H1 (cell line): Measurements from ENCODE around the gene ITGA6. TPM values are rescaled to one million over a fixed set of nuclear protein-coding genes. Genes with fewer than 3 reads are reported as not detected.

Source experiments
- CTCF ChIA-PET: fragments of 300-600 bp; sonication (Branson Sonifier 250); formaldehyde crosslinking; loops from one replicate; lab custom pipeline; 2021; ENCODE audit not compliant: partially characterized antibody; lab: Charles Lee
- POLR2A ChIA-PET: fragments of 300-600 bp; sonication (Branson Sonifier 250); formaldehyde crosslinking; loops from one replicate; lab custom pipeline; 2021; ENCODE audit warnings: inconsistent platforms; ENCODE audit not compliant: partially characterized antibody; lab: Charles Lee
- DNase-seq, 2 experiments: peaks; one replicate each; pipeline versions ENCODE4 v3.0.0 to v3.0.0-alpha.2; 2010 to 2022; ENCODE audit warnings: low spot score in 2 of 2, low read depth in 1 of 2, mixed read lengths in 1 of 2
- FAIRE-seq: peaks from 2 replicates; lab custom pipeline; 2011; peaks lifted over from hg19 to GRCh38; lab: Jason Lieb, UNC
- H2AFZ ChIP-seq: 2 replicates; pipeline ENCODE4 v1.8.1; 2012; ENCODE audit warnings: low read length, inconsistent platforms
- H2AK5ac ChIP-seq: 2 replicates; pipeline ENCODE4 v1.6.1; 2013; ENCODE audit warnings: low read depth, low read length
- H2BK120ac ChIP-seq: replicated peaks from 2 replicates; pipeline ENCODE3; 2013; ENCODE audit warnings: low read depth, low read length, inconsistent platforms
- H2BK12ac ChIP-seq: 2 replicates; pipeline ENCODE4 v1.6.1; 2013; ENCODE audit warnings: low read depth, low read length
- H2BK15ac ChIP-seq: 2 replicates; pipeline ENCODE4 v1.6.1; 2013; ENCODE audit warnings: low read length
- H2BK20ac ChIP-seq: 2 replicates; pipeline ENCODE4 v1.6.1; 2013; ENCODE audit warnings: low read length
- H2BK5ac ChIP-seq: 2 replicates; pipeline ENCODE4 v1.6.1; 2013; ENCODE audit warnings: low read depth, low read length
- H3K14ac ChIP-seq: 2 replicates; pipeline ENCODE4 v1.6.1; 2013; ENCODE audit warnings: inconsistent platforms; ENCODE audit not compliant: insufficient read length
- H3K18ac ChIP-seq: 2 replicates; pipeline ENCODE4 v1.6.1; 2013; ENCODE audit warnings: low read length; ENCODE audit errors: extremely low read depth
- H3K23ac ChIP-seq: 2 replicates; pipeline ENCODE4 v1.6.1; 2013; ENCODE audit warnings: inconsistent platforms; ENCODE audit not compliant: insufficient read length
- H3K23me2 ChIP-seq: 2 replicates; pipeline ENCODE4 v1.6.1; 2013; ENCODE audit warnings: low read depth, low read length
- H3K27ac ChIP-seq: 2 replicates; pipeline ENCODE4 v1.6.1; 2011; ENCODE audit warnings: low read depth, low read length, inconsistent platforms
- H3K27me3 ChIP-seq, 4 experiments: replicated peaks in 1 of 4; 1 replicate in 1 of 4; 2 replicates in 3 of 4; pipeline versions ENCODE4 v1.6.1 to v1.8.1; 2011 to 2013; ENCODE audit warnings: low read length in 3 of 4, mild to moderate bottlenecking in 3 of 4, inconsistent platforms in 2 of 4, mixed read lengths in 2 of 4, moderate library complexity in 1 of 4; ENCODE audit not compliant: control insufficient read depth in 3 of 4, insufficient read depth in 3 of 4; ENCODE audit errors: extremely low read depth in 1 of 4
- H3K36me3 ChIP-seq, 4 experiments: 2 replicates each; pipeline versions ENCODE4 v1.6.1 to v1.8.1; 2011 to 2013; ENCODE audit warnings: mild to moderate bottlenecking in 4 of 4, low read length in 3 of 4, moderate library complexity in 2 of 4, control low read depth in 1 of 4, inconsistent platforms in 1 of 4; ENCODE audit not compliant: insufficient read depth in 4 of 4, control insufficient read depth in 2 of 4
- H3K4ac ChIP-seq: replicated peaks from 2 replicates; pipeline ENCODE3; 2013; ENCODE audit warnings: low read length, low read depth, mixed read lengths, inconsistent platforms; ENCODE audit not compliant: insufficient read length
- H3K4me1 ChIP-seq, 4 experiments: replicated peaks in 1 of 4; 1 replicate in 1 of 4; 2 replicates in 3 of 4; pipeline versions ENCODE4 v1.6.1 to v1.8.1; 2011 to 2013; ENCODE audit warnings: low read length in 3 of 4, inconsistent platforms in 2 of 4, mixed read lengths in 1 of 4; ENCODE audit not compliant: insufficient read depth in 4 of 4, control insufficient read depth in 3 of 4
- H3K4me2 ChIP-seq, 2 experiments: 2 replicates each; pipeline versions ENCODE4 v1.6.1 to v1.8.1; 2011 to 2013; ENCODE audit warnings: low read depth in 2 of 2, low read length in 2 of 2, control low read depth in 1 of 2, inconsistent platforms in 1 of 2, mild to moderate bottlenecking in 1 of 2; ENCODE audit not compliant: insufficient read depth in 1 of 2
- H3K4me3 ChIP-seq, 4 experiments: fragments of 200-600, 300-600 bp in 1 of 4; sonication (generic), shearing (Covaris generic), sonication (Bioruptor Twin) in 1 of 4; 2 replicates each; pipeline versions ENCODE4 v1.5.1 to v1.8.1; 2011 to 2016; ENCODE audit warnings: low read length in 4 of 4, low read depth in 3 of 4, control low read depth in 2 of 4, inconsistent platforms in 2 of 4, mild to moderate bottlenecking in 2 of 4, mixed read lengths in 1 of 4, moderate library complexity in 1 of 4; ENCODE audit not compliant: insufficient read depth in 2 of 4; ENCODE audit errors: extremely low read depth in 1 of 4
- H3K56ac ChIP-seq: replicated peaks from 2 replicates; pipeline ENCODE3; 2013; ENCODE audit warnings: low read depth, mild to moderate bottlenecking, mixed read lengths, low read length, inconsistent platforms; ENCODE audit not compliant: insufficient read length
- H3K79me1 ChIP-seq: 2 replicates; pipeline ENCODE4 v1.6.1; 2013; ENCODE audit warnings: low read depth, low read length, control low read depth
- H3K79me2 ChIP-seq, 2 experiments: 2 replicates each; pipeline versions ENCODE4 v1.6.1 to v1.8.1; 2012 to 2013; ENCODE audit warnings: low read length in 2 of 2, mild to moderate bottlenecking in 2 of 2, inconsistent platforms in 1 of 2; ENCODE audit not compliant: insufficient read depth in 2 of 2, control insufficient read depth in 1 of 2
- H3K9ac ChIP-seq, 4 experiments: replicated peaks in 1 of 4; 1 replicate in 1 of 4; 2 replicates in 3 of 4; pipeline versions ENCODE4 v1.6.1 to v1.8.1; 2011 to 2013; ENCODE audit warnings: low read depth in 3 of 4, low read length in 3 of 4, control low read depth in 2 of 4, mild to moderate bottlenecking in 2 of 4, moderate library complexity in 2 of 4, inconsistent platforms in 1 of 4; ENCODE audit errors: extremely low read depth in 1 of 4
- H3K9me3 ChIP-seq, 2 experiments: 2 replicates each; pipeline versions ENCODE4 v1.6.1 to v1.8.1; 2012 to 2013; ENCODE audit warnings: mild to moderate bottlenecking in 2 of 2, moderate library complexity in 2 of 2, control low read depth in 1 of 2, inconsistent platforms in 1 of 2, low read depth in 1 of 2, low read length in 1 of 2, mixed read lengths in 1 of 2; ENCODE audit not compliant: insufficient read depth in 2 of 2
- H4K20me1 ChIP-seq, 2 experiments: replicated peaks in 1 of 2; 2 replicates each; pipeline versions ENCODE3 to v1.8.1; 2011 to 2013; ENCODE audit warnings: inconsistent platforms in 2 of 2, low read length in 2 of 2, mild to moderate bottlenecking in 1 of 2; ENCODE audit not compliant: insufficient read depth in 2 of 2, control insufficient read depth in 1 of 2
- H4K5ac ChIP-seq: 2 replicates; pipeline ENCODE4 v1.6.1; 2013; ENCODE audit warnings: low read length, low read depth, mixed read lengths, inconsistent platforms; ENCODE audit not compliant: insufficient read length
- H4K8ac ChIP-seq: 2 replicates; pipeline ENCODE4 v1.8.0; 2013; ENCODE audit warnings: mild to moderate bottlenecking, moderate library complexity, low read length, inconsistent platforms; ENCODE audit not compliant: insufficient read depth; ENCODE audit errors: extremely low read depth
- H4K91ac ChIP-seq: replicated peaks from 2 replicates; pipeline ENCODE3; 2013; ENCODE audit warnings: low read length, mixed read lengths, inconsistent platforms; ENCODE audit not compliant: insufficient read length
- ATF3 ChIP-seq: IDR thresholded peaks from 2 replicates; pipeline ENCODE4 v1.6.1; 2011; ENCODE audit warnings: low read depth, mild to moderate bottlenecking, low read length; ENCODE audit not compliant: insufficient read depth
- CHD2 ChIP-seq: IDR thresholded peaks from 2 replicates; pipeline ENCODE4 v1.6.1; 2012; ENCODE audit warnings: low read length, improper control_type of control experiment
- CTBP2 ChIP-seq: IDR thresholded peaks from 2 replicates; pipeline ENCODE4 v1.7.0; 2011; ENCODE audit warnings: borderline replicate concordance, mild to moderate bottlenecking, moderate library complexity, mixed read lengths, low read length; ENCODE audit not compliant: insufficient read depth, insufficient read length
- E2F6 ChIP-seq: IDR thresholded peaks from 2 replicates; pipeline ENCODE4 v1.6.1; 2012; ENCODE audit warnings: inconsistent platforms
- EZH2 ChIP-seq: fragments of 200-600 bp; sonication (generic); IDR thresholded peaks from 2 replicates; pipeline ENCODE4 v1.7.1; 2012; ENCODE audit warnings: low read depth, mild to moderate bottlenecking, moderate library complexity, low read length, inconsistent platforms; ENCODE audit not compliant: severe bottlenecking
- FOSL1 ChIP-seq: IDR thresholded peaks from 2 replicates; pipeline ENCODE4 v1.6.1; 2011; ENCODE audit warnings: mild to moderate bottlenecking, low read depth, low read length, moderate library complexity; ENCODE audit not compliant: insufficient read depth
- GABPA ChIP-seq: IDR thresholded peaks from 2 replicates; pipeline ENCODE4 v1.6.1; 2011; ENCODE audit warnings: mild to moderate bottlenecking, low read length, moderate library complexity, borderline replicate concordance; ENCODE audit not compliant: insufficient read depth
- HDAC6 ChIP-seq: IDR thresholded peaks from one replicate; pipeline ENCODE4 v1.7.1; 2012; ENCODE audit warnings: low read depth, mild to moderate bottlenecking, inconsistent platforms, low read length, moderate library complexity
- POLR2A ChIP-seq, 2 experiments: IDR thresholded peaks; 1 replicate in 1 of 2; 2 replicates in 1 of 2; pipeline ENCODE4 v1.6.1; 2011; ENCODE audit warnings: low read depth in 2 of 2, low read length in 2 of 2, mild to moderate bottlenecking in 2 of 2; ENCODE audit errors: control extremely low read depth in 1 of 2
- SP1 ChIP-seq: IDR thresholded peaks from 2 replicates; pipeline ENCODE4 v1.6.1; 2011; ENCODE audit warnings: low read depth, low read length
- TCF12 ChIP-seq: IDR thresholded peaks from 2 replicates; pipeline ENCODE4 v1.6.1; 2011; ENCODE audit warnings: low read depth, mild to moderate bottlenecking, low read length
- YY1 ChIP-seq: IDR thresholded peaks from 2 replicates; pipeline ENCODE4 v1.6.1; 2011; ENCODE audit warnings: low read depth, mild to moderate bottlenecking, low read length
- ZNF274 ChIP-seq: IDR thresholded peaks from 2 replicates; pipeline ENCODE4 v1.7.0; 2012; ENCODE audit warnings: low read length, borderline replicate concordance; ENCODE audit errors: extremely low read depth
- WGBS, 2 experiments: shearing (Covaris generic) in 1 of 2; methylation state at CpG; one replicate each; pipeline versions ENCODE4 v1.1.6 to v1.1.7; 2013 to 2015; ENCODE audit warnings: low lambda C conversion rate in 2 of 2, mixed read lengths in 2 of 2, inconsistent platforms in 1 of 2, low coverage in 1 of 2, missing lambda C conversion rate in 1 of 2; ENCODE audit not compliant: insufficient replicate concordance in 2 of 2, insufficient coverage in 1 of 2, insufficient read length in 1 of 2; ENCODE audit errors: extremely low coverage in 1 of 2, missing lambda C conversion rate in 1 of 2; 5-methylcytosine and 5-hydroxymethylcytosine counted together
- polyA plus RNA-seq, 7 experiments: library from polyadenylated mRNA; depleted of rRNA in 3 of 7; stranded (reverse) in 5 of 7; unstranded in 2 of 7; fragments of >200 nt in 5 of 7; fragments of 200-250 nt in 2 of 7; gene quantifications; 1 replicate in 5 of 7; 2 replicates in 1 of 7; 4 replicates in 1 of 7; pipeline versions ENCODE4 v1.2.1 to v1.2.3, GENCODE V29; 2011 to 2013; ENCODE audit warnings: missing spikeins in 2 of 7, mixed read lengths in 2 of 7
- total RNA-seq: library from RNA; stranded (reverse); fragmentation: NEBNext Ultra II Directional; extraction: Animal tissue kit (Norgen Biotek cat#: 25700); gene quantifications from 2 replicates; pipeline ENCODE4 v1.2.1, GENCODE V29; 2021

Gene ITGA6
- total and polyA plus RNA-seq, 2 of the 8 experiments (the other 6 are each of a cell fraction or from before 2014, with no cell fraction given) = 26.9 to 118 TPM

- Histone ChIP-seq H2AK5ac (no peak overlapping the region), H3K4me3 (no peak overlapping the region), H4K20me1 (no peaks in the 10 kb centered on the region), H3K4me1 (no peaks in the 10 kb centered on the region), H3K23ac (no peak overlapping the region), H3K79me1 (no peaks in the 10 kb centered on the region), H3K9ac (no peak overlapping the region), H3K4me2 (no peak overlapping the region), H2AFZ (no peak overlapping the region), H3K56ac (no peak overlapping the region), H3K14ac (no peak overlapping the region), H3K4ac (no peak overlapping the region), H3K36me3 (no peaks in the 10 kb centered on the region), H2BK15ac (no peak overlapping the region), H3K79me2 (no peaks in the 10 kb centered on the region), H3K23me2 (no peaks in the 10 kb centered on the region), H2BK5ac (no peak overlapping the region), H4K8ac (no peak overlapping the region), H3K9me3 (no peaks in the 10 kb centered on the region), H3K27me3 (no peaks in the 10 kb centered on the region), H4K5ac (no peak overlapping the region), H2BK12ac (no peak overlapping the region), H3K27ac (no peak overlapping the region), H4K91ac (no peak overlapping the region), H3K18ac (no peak overlapping the region), H2BK120ac (no peak overlapping the region), H2BK20ac (no peak overlapping the region)
- ChIA-PET CTCF (interaction anchor here (1.3 to 2.4 kb wide), 3 partner anchors 25 to 58 kb away, joined by 3 to 8 read pairs (median 4); no protein-coding TSS in a partner anchor), POLR2A (interaction anchor here (0.8 kb wide), 2 partner anchors 19 to 23 kb away, joined by 3 read pairs; no protein-coding TSS in a partner anchor)
- DNase-seq (no peak), FAIRE-seq (no peak)
- TF ChIP-seq TCF12 (no peak), GABPA (no peak), HDAC6 (no peak), ATF3 (no peak), CHD2 (no peak), YY1 (no peak), E2F6 (no peak), EZH2 (no peak), ZNF274 (no peak), POLR2A (IDR thresholded peaks at IDR 0.05; ENCODE audit: control extremely low read depth in 1 of 2, low read depth in 2 of 2, low read length in 2 of 2) (no peak), CTBP2 (no peak), FOSL1 (no peak), SP1 (no peak)
- 85% methylated on average over 5 of the region's 5 CpGs; no CpG with 5 or more reads in 1 of the 2 experiments for WGBS, 2 experiments
Observed at GRCh38 chr2:172403881-172404468, 23.4 kb upstream of the ITGA6 start.
